ENCODE results near the gene CA10.

DNA sequence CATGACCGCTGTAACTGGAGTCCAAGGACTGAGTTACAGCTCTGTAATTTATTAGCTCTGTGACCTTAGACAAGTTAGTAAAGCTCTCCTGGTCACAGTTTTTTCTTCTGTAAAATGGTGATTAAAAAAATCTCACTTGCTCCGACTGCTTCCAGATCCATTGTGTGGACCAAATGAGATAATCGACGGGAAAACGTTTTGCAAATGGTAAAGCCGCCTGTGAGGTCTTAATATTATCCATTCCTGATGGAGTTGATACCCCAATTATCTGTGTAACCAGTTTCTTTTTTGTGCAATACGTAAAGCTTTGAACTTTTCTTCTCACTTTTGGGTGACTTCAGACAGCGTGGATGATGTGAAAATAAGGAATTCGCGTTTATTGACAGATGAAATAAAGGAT is 475.2 kb downstream of the CA10 start:
- TF ChIP-seq RFX5 (IDR thresholded peaks at IDR 0.05; ENCODE audit: low read depth, low read length) (no peak), POLR2A (IDR thresholded peaks at IDR 0.05; ENCODE audit: low read depth, low read length) (no peak), RCOR1 (IDR thresholded peaks at IDR 0.05; ENCODE audit: insufficient replicate concordance, low read length) (no peak)
- TF ChIP-seq, protein P1, sequence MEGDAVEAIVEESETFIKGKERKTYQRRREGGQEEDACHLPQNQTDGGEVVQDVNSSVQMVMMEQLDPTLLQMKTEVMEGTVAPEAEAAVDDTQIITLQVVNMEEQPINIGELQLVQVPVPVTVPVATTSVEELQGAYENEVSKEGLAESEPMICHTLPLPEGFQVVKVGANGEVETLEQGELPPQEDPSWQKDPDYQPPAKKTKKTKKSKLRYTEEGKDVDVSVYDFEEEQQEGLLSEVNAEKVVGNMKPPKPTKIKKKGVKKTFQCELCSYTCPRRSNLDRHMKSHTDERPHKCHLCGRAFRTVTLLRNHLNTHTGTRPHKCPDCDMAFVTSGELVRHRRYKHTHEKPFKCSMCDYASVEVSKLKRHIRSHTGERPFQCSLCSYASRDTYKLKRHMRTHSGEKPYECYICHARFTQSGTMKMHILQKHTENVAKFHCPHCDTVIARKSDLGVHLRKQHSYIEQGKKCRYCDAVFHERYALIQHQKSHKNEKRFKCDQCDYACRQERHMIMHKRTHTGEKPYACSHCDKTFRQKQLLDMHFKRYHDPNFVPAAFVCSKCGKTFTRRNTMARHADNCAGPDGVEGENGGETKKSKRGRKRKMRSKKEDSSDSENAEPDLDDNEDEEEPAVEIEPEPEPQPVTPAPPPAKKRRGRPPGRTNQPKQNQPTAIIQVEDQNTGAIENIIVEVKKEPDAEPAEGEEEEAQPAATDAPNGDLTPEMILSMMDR (conservative IDR thresholded peaks at IDR 0.05; ENCODE audit: low read depth, low read length): no peak
- TF ChIP-seq, protein P2, sequence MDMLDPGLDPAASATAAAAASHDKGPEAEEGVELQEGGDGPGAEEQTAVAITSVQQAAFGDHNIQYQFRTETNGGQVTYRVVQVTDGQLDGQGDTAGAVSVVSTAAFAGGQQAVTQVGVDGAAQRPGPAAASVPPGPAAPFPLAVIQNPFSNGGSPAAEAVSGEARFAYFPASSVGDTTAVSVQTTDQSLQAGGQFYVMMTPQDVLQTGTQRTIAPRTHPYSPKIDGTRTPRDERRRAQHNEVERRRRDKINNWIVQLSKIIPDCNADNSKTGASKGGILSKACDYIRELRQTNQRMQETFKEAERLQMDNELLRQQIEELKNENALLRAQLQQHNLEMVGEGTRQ (IDR thresholded peaks at IDR 0.05; ENCODE audit: low read depth, low read length): no peak
